GM19455 (cell line): ENCODE data around the gene ARSA.
"Not testable (repeated sequence)": the region's sequence is repeated elsewhere in the genome, so short reads cannot be mapped to it uniquely, and the experiment has no call there.

Source experiments
- ATAC-seq: cut with Tn5 transposase; IDR thresholded peaks from one replicate; pipeline ENCODE4 v1.9.1; 2021; ENCODE audit not compliant: unreplicated experiment

The ARSA gene

GRCh38 chr22:50656122-50657070, 28.4 kb upstream of the ARSA start:
- ATAC-seq = no peak

GRCh38 chr22:50654664-50655063, 26.7 kb upstream of the ARSA start:
- not testable (repeated sequence) for ATAC-seq

- ATAC-seq = no peak
Observed at GRCh38 chr22:50653256-50653655, 25.3 kb upstream of the ARSA start.

- ATAC-seq = not testable (repeated sequence)
Observed at GRCh38 chr22:50643821-50644101, 15.8 kb upstream of the ARSA start.

GRCh38 chr22:50643021-50643820, 15.3 kb upstream of the ARSA start:
- ATAC-seq = not testable (repeated sequence)

GRCh38 chr22:50641696-50642607, 14.0 kb upstream of the ARSA start:
- no peak for ATAC-seq

GRCh38 chr22:50640857-50641647, 13.1 kb upstream of the ARSA start:
- no peak for ATAC-seq

- ATAC-seq = not testable (repeated sequence)
Observed at GRCh38 chr22:50640296-50640695, 12.3 kb upstream of the ARSA start.

- ATAC-seq = no peak
Observed at GRCh38 chr22:50635591-50635990, 7.6 kb upstream of the ARSA start.

GRCh38 chr22:50633771-50634170, 5.8 kb upstream of the ARSA start:
- no peak for ATAC-seq

GRCh38 chr22:50633086-50633485, 5.1 kb upstream of the ARSA start:
- no peak for ATAC-seq

- ATAC-seq = no peak
Observed at GRCh38 chr22:50630376-50630775, 2.4 kb upstream of the ARSA start.

- ATAC-seq = no peak
Observed at GRCh38 chr22:50628543-50629134, 687 bp upstream of the ARSA start.

- ATAC-seq = no peak
Observed at GRCh38 chr22:50626850-50627641, 906 bp downstream of the ARSA start.

GRCh38 chr22:50626314-50626849, 1.6 kb downstream of the ARSA start:
- no peak for ATAC-seq

- ATAC-seq = no peak
Observed at GRCh38 chr22:50625568-50626313, 2.2 kb downstream of the ARSA start.

GRCh38 chr22:50625131-50625567, 2.8 kb downstream of the ARSA start:
- no peak for ATAC-seq
